Keratinocyte (primary cell): ENCODE results near the gene RAB42. TPM values are rescaled to one million over a fixed set of nuclear protein-coding genes. Genes with fewer than 3 reads are reported as not detected.

Experiments
- DNase-seq: peaks from one replicate; pipeline ENCODE4 v3.0.0-alpha.2; 2011; ENCODE audit warnings: low read depth, missing footprints, low spot score
- FAIRE-seq: peaks from 2 replicates; lab custom pipeline; 2011; peaks lifted over from hg19 to GRCh38; lab: Jason Lieb, UNC
- H2AFZ ChIP-seq: 2 replicates; pipeline ENCODE4 v1.6.0; 2012; ENCODE audit warnings: low read length, control low read depth, inconsistent platforms; ENCODE audit not compliant: control insufficient read depth
- H3K27ac ChIP-seq: 2 replicates; pipeline ENCODE4 v1.5.1; 2011; ENCODE audit warnings: low read length; ENCODE audit not compliant: control insufficient read depth, insufficient read depth
- H3K27me3 ChIP-seq: 3 replicates; pipeline ENCODE4 v1.6.0; 2011; ENCODE audit warnings: low read length; ENCODE audit not compliant: control insufficient read depth, insufficient read depth; ENCODE audit errors: extremely low read depth
- H3K36me3 ChIP-seq, 2 experiments: 2 replicates in 1 of 2; 3 replicates in 1 of 2; pipeline ENCODE4 v1.5.1; 2011; ENCODE audit warnings: low read length in 2 of 2, mild to moderate bottlenecking in 1 of 2; ENCODE audit not compliant: control insufficient read depth in 2 of 2, insufficient read depth in 2 of 2; ENCODE audit errors: extremely low read depth in 1 of 2
- H3K4me1 ChIP-seq: 3 replicates; pipeline ENCODE4 v1.5.1; 2011; ENCODE audit warnings: low read length; ENCODE audit not compliant: control insufficient read depth, insufficient read depth; ENCODE audit errors: extremely low read depth
- H3K4me2 ChIP-seq: 3 replicates; pipeline ENCODE4 v1.6.0; 2011; ENCODE audit warnings: low read depth, low read length; ENCODE audit not compliant: control insufficient read depth, insufficient read depth; ENCODE audit errors: extremely low read depth
- H3K4me3 ChIP-seq, 3 experiments: fragments of 200-600 bp in 1 of 3; sonication (generic) in 1 of 3; 2 replicates in 2 of 3; 3 replicates in 1 of 3; pipeline ENCODE4 v1.5.1; 2011 to 2016; ENCODE audit warnings: low read length in 3 of 3, mild to moderate bottlenecking in 3 of 3, control low read depth in 2 of 3, inconsistent platforms in 1 of 3, low read depth in 1 of 3, mixed read lengths in 1 of 3, mixed run types in 1 of 3, moderate library complexity in 1 of 3; ENCODE audit not compliant: control insufficient read depth in 2 of 3, insufficient read depth in 2 of 3; ENCODE audit errors: extremely low read depth in 1 of 3
- H3K79me2 ChIP-seq: 2 replicates; pipeline ENCODE4 v1.6.0; 2012; ENCODE audit warnings: low read length; ENCODE audit not compliant: control insufficient read depth, insufficient read depth
- H3K9ac ChIP-seq: 3 replicates; pipeline ENCODE4 v1.6.0; 2011; ENCODE audit warnings: low read length; ENCODE audit not compliant: control insufficient read depth, insufficient read depth; ENCODE audit errors: extremely low read depth
- H3K9me1 ChIP-seq: 3 replicates; pipeline ENCODE4 v1.6.0; 2011; ENCODE audit warnings: low read length; ENCODE audit not compliant: control insufficient read depth, insufficient read depth; ENCODE audit errors: extremely low read depth
- H3K9me3 ChIP-seq: 2 replicates; pipeline ENCODE4 v1.5.1; 2012; ENCODE audit warnings: low read depth, low read length; ENCODE audit not compliant: control insufficient read depth
- H4K20me1 ChIP-seq: 3 replicates; pipeline ENCODE4 v1.6.0; 2011; ENCODE audit warnings: low read length; ENCODE audit not compliant: control insufficient read depth, insufficient read depth; ENCODE audit errors: extremely low read depth
- CTCF ChIP-seq, 3 experiments: IDR thresholded peaks in 1 of 3; conservative IDR thresholded peaks in 1 of 3; optimal IDR thresholded peaks in 1 of 3; 2 replicates in 2 of 3; 3 replicates in 1 of 3; pipeline versions ENCODE3 to v1.5.1; 2011; ENCODE audit warnings: low read length in 3 of 3, mild to moderate bottlenecking in 3 of 3, moderate library complexity in 2 of 3, control low read depth in 1 of 3, inconsistent platforms in 1 of 3; ENCODE audit not compliant: insufficient read depth in 2 of 3; ENCODE audit errors: extremely low read depth in 1 of 3
- EZH2 ChIP-seq: IDR thresholded peaks from one replicate; pipeline ENCODE4 v1.6.1; 2012; ENCODE audit warnings: inconsistent platforms, mild to moderate bottlenecking, low read length, moderate library complexity
- dilution Hi-C: fragments of 300-500 bp; cut with MboI; formaldehyde crosslinking; loops from one replicate; pipeline ENCODE4 v1.7.0; 2020; ENCODE audit warnings: low sequenced_read_pairs; ENCODE audit not compliant: extremely low pct_ligation_motif_present
- polyA plus RNA-seq, 5 experiments: library from polyadenylated mRNA; depleted of rRNA in 3 of 5; stranded (reverse) in 3 of 5; stranded (forward) in 1 of 5; unstranded in 1 of 5; fragments of >200 nt; gene quantifications; 1 replicate in 1 of 5; 2 replicates in 3 of 5; 3 replicates in 1 of 5; pipeline versions ENCODE4 v1.2.1 to v1.2.3, GENCODE V29; 2011 to 2012; ENCODE audit warnings: missing spikeins in 2 of 5, low read depth in 1 of 5, low replicate concordance in 1 of 5

The RAB42 gene
- polyA plus RNA-seq, 1 donor (not counting 4 experiments of a cell fraction or from before 2014, with no cell fraction given) = 0.05 TPM

GRCh38 chr1:28564310-28564709 is 27.8 kb upstream of the RAB42 start:
- peaks cover 29 to 41% of the 10 kb centered on the region in 2 experiments for H3K36me3 ChIP-seq
- dilution Hi-C loops = no loop called here

GRCh38 chr1:28565040-28565439 is 27.0 kb upstream of the RAB42 start:
- H3K36me3 ChIP-seq = peaks cover 29 to 39% of the 10 kb centered on the region in 2 experiments
- no peaks in the 10 kb centered on the region for H3K79me2 ChIP-seq
- H2AFZ ChIP-seq = no peak overlapping the region
- no peaks in the 10 kb centered on the region for H3K9me3 ChIP-seq
- H3K9ac ChIP-seq = no peak overlapping the region
- DNase-seq (no peak), FAIRE-seq (no peak)
- no peaks in the 10 kb centered on the region for H4K20me1 ChIP-seq
- H3K4me2 ChIP-seq = no peak overlapping the region
- dilution Hi-C loops = no loop called here
- TF ChIP-seq CTCF (optimal IDR thresholded peaks at IDR 0.05 in 1 of 3, IDR thresholded peaks at IDR 0.05 in 1 of 3, conservative IDR thresholded peaks at IDR 0.05 in 1 of 3; ENCODE audit: extremely low read depth in 1 of 3, insufficient read depth in 2 of 3, low read length in 3 of 3) (no peak), EZH2 (no peak)
- H3K27ac ChIP-seq = no peak overlapping the region
- no peaks in the 10 kb centered on the region for H3K4me1 ChIP-seq
- H3K9me1 ChIP-seq = no peaks in the 10 kb centered on the region
- no peaks in the 10 kb centered on the region for H3K27me3 ChIP-seq
- H3K4me3 ChIP-seq = no peak overlapping the region

More at GRCh38 chr1:28564310-28564709, 27.8 kb upstream of the RAB42 start:
- Histone ChIP-seq H3K9me3 (no peaks in the 10 kb centered on the region), H3K9ac (no peak overlapping the region), H3K4me3 (no peak overlapping the region), H2AFZ (no peak overlapping the region), H3K79me2 (no peaks in the 10 kb centered on the region), H4K20me1 (no peaks in the 10 kb centered on the region), H3K4me2 (no peak overlapping the region), H3K9me1 (no peaks in the 10 kb centered on the region), H3K27ac (no peak overlapping the region), H3K27me3 (no peaks in the 10 kb centered on the region), H3K4me1 (no peaks in the 10 kb centered on the region)
- no peak for DNase-seq
- TF ChIP-seq EZH2 = no peak
- no peak for FAIRE-seq

- H4K20me1 ChIP-seq = no peaks in the 10 kb centered on the region
- H3K4me3 ChIP-seq = no peak overlapping the region
- dilution Hi-C loops = no loop called here
- DNase-seq (no peak), FAIRE-seq (no peak)
- no peaks in the 10 kb centered on the region for H3K27me3 ChIP-seq
- no peaks in the 10 kb centered on the region for H3K9me3 ChIP-seq
- no peak overlapping the region for H3K9ac ChIP-seq
- no peaks in the 10 kb centered on the region for H3K79me2 ChIP-seq
- no peak overlapping the region for H3K27ac ChIP-seq
- H3K36me3 ChIP-seq = peaks cover 29 to 32% of the 10 kb centered on the region in 2 experiments
- no peaks in the 10 kb centered on the region for H3K9me1 ChIP-seq
- no peak for TF ChIP-seq EZH2
- no peak for TF ChIP-seq CTCF (optimal IDR thresholded peaks at IDR 0.05 in 1 of 3, IDR thresholded peaks at IDR 0.05 in 1 of 3, conservative IDR thresholded peaks at IDR 0.05 in 1 of 3; ENCODE audit: extremely low read depth in 1 of 3, insufficient read depth in 2 of 3, low read length in 3 of 3)
- H3K4me1 ChIP-seq = no peaks in the 10 kb centered on the region
- H3K4me2 ChIP-seq = no peak overlapping the region
- H2AFZ ChIP-seq = no peak overlapping the region
Measured at GRCh38 chr1:28565726-28566125, 26.3 kb upstream of the RAB42 start.
